GM21515 (cell line): Measurements from ENCODE around the gene UVSSA.

Source experiments
- ATAC-seq: cut with Tn5 transposase; IDR thresholded peaks from one replicate; pipeline ENCODE4 v1.9.1; 2021; ENCODE audit not compliant: unreplicated experiment

UVSSA gene

DNA sequence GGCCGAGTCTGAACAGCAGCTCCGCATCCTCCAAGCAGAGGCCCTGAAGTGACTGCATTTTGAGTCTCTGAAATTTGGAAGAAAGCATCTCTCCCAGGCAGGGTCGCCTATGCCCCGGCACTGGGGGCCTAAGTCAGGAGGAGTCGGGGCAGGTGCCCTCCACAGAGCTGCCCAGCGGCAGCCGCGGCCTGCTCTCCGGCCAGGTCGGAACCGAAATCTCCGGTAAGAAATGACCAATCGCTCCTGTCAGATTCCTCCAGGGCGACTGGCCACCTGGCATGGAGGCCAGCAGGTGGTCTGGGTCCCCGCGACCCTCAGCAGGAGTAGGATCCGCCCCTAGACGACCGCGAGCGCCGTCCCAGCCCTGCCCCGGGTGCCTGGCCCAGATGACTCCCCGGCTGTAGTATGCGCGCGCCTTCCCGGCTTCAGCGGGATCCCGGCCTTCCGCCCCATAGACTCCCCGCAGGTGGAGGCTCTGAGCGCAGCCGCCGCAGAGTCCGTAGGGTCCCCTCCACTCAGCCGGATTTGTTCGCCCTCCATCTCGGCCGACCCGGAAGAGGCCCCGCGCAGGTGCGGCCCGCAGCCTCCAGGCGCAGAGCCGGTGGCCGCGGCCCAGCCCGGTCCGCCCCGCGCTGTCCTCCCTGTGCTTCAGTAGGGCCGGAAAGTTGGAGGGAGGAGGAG, 57.7 kb downstream of the UVSSA start:
- no peak for ATAC-seq

DNA sequence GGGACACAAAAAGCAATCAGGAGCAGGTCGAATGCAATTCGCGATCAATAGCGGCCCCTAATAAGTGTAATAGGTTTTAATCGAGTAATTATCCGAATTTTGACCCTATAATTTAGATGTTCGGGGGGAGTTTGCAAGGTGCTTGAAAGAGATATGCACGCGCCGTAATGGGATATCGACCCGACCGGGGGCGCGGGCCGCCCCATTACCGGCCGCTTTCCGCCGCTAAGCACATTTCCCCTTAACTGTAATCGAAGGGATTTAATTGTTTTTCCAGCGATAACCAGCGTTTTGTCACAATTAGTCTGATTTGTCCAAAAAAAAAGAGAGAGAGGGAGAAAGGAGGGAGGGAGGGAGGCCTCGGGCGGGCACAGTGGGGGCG, 58.2 kb downstream of the UVSSA start:
- no peak for ATAC-seq

DNA sequence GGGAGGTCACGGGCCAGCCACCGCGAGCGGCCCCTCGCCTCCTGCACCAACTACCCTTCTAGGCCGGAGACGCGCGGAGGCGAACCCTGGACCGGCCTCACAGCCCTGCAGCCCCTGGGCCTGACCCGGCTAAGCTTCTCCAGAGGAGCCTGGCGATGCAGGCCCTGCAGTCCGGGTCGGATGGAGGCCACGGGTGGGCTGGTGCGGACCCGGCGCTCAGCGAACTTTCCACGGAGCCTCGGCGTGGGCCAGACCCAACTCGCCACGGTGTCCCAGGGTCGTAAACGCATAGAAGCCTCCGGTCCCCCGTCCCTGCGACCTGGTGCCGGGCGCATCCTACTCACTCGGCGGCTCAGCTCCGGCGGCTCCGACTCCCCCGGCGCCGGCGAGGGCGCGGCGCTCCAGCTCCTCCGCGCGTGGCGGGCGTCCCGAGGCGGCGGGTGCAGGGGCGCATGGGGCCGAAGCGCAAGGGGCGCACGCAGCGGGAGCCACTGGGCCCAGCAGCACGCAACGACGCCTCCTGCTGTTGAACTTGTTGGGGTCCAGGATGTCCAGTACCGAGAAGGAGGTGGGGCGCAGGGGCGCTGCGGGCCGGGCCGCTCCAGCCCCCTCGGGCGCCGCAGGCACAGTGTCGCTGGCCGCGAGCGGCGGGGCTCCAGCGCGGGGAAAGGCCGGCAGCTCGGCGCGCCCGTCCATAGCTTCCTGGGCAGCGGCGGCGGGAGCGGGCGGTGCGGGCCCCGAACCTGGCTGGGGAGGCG, 58.8 kb downstream of the UVSSA start:
- no peak for ATAC-seq

DNA sequence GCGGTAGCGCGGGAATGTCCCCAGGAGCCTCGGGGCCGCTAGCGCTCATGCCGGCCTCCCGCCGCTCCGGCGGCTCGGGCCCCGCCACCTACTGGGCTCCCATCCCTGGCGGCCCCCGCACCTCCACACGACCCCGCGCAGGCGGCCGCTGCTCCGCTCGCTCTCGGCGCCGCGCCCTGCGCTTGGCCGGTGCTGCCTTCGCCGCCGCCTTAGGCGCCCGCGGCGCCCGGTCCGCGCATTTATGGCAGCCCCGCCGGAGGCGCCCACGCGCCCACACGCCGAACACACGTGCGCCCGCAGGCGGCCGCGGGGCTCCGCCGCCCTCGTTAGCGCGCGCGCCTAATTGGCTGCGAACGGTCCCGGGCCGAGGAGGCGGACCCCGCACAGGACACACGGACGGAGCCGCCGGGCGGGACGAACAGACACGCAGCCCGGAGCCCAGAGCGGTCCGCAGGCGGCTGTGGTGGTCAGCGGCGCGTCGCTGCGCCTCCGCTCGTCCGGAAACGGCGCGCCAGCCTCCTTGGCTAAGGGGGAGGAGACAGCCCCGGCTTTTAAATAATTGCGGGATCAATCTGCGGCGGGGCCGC, 59.5 kb downstream of the UVSSA start, which contains the start of gene NKX1-1:
NKX1-1 (minus strand) TSS at position 49 of the 587 bp plus-strand sequence; CDS start at position 49, 0 bp downstream.
- ATAC-seq: no peak

DNA sequence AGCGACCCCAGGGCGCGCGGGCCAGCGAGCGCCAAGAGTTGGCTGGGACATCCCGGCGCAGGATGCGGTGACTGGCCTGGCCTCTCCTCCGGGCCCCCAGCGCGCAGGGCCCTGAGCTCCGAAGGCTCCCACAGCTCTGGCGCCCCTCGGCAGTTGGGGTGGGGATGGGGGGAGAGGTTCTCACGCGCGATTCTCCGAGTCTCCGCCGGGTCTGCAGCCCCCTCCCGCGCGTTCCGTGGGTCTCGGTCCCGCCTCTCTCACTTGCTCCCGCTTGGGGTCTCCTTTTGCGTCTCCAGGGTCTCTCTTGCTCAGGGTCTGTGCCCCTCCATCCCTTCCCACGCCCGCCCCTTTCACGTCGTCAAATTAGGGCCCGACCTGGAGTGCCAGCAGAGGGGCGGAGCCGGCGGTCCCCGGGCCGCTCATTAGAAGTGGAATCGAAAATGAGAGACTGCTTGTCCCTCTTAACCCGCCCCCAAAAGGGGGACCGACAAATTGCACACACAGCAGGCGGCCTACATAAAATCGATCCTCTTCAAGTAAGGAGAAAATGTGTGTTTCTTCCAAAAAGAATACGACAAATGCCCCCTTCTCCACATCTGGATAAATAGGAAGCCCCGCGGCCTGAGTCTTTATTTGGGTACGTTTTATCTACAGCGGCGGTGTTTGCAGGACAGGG, 60.1 kb downstream of the UVSSA start:
- no peak for ATAC-seq

DNA sequence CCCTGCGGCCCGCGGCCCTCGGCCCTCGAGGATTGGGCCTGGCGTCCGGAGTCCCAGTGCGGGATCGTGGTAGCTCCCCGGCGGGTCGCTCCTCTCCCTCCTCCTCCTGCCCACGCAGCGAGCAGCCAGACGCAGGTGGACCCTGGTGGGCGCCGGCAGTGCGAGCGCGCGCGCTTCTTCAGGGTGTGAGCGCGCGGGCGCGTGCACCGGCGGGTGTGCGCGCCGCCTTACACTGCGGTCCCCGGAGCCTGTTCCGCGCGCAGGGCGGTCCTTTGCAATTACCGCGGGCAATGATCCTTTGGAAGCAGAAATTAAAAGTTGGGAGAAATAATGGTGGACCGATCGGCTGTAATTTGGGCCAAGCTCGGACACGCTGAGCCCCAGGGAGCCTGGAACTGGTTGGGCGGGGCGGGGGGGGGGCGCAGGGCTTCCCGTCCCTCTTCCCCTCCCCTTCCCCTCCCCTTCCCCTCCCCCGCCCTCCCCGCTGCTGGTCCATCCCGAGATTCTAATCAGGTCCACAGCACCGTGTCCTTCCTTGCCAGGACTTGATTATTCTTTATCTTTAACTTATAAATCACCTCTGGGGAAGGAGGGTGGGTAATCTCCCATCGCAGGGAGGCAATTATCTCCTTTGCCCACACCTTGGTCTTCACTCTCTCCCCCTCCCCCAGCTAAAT, 60.8 kb downstream of the UVSSA start:
- no peak for ATAC-seq

DNA sequence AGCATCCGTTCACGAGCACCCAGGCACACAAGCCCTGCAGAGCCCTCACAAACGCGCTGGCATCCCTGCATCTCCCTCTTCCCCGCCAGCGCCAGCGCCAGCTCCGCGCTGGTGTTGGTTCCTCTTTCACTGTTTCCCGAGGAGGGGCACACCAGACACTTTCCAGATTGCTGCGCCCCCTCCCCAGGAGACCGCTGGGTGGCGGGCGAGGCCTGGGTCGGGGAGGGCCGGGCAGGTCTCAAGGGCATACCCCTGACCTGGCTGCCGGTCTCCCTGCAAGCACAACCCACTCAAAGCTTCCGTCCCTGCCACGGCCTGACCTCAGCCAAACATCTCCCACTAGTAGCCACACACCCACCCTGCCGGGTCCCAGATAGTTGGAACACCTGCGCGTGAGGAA, 61.4 kb downstream of the UVSSA start:
- ATAC-seq: no peak

DNA sequence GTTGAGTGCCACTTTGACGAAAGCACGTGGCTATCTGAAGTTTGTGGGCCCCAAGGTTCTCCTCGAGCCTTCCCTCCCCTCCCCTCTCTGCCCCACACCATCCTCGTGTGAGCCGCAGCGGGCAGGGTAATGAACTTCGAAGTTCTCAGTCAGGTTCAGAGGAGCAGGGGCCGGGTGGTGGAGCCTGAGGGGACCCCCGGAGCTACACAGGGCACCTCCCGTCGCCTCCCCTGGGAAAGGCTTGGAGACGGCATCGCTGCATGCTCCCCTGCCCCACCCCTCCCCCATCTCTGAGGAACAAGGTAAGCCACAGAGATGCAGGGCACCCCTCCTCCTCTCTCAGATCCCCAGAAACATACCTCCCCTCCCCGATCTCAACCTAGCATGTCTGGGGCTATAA, 62.1 kb downstream of the UVSSA start:
- ATAC-seq: no peak

DNA sequence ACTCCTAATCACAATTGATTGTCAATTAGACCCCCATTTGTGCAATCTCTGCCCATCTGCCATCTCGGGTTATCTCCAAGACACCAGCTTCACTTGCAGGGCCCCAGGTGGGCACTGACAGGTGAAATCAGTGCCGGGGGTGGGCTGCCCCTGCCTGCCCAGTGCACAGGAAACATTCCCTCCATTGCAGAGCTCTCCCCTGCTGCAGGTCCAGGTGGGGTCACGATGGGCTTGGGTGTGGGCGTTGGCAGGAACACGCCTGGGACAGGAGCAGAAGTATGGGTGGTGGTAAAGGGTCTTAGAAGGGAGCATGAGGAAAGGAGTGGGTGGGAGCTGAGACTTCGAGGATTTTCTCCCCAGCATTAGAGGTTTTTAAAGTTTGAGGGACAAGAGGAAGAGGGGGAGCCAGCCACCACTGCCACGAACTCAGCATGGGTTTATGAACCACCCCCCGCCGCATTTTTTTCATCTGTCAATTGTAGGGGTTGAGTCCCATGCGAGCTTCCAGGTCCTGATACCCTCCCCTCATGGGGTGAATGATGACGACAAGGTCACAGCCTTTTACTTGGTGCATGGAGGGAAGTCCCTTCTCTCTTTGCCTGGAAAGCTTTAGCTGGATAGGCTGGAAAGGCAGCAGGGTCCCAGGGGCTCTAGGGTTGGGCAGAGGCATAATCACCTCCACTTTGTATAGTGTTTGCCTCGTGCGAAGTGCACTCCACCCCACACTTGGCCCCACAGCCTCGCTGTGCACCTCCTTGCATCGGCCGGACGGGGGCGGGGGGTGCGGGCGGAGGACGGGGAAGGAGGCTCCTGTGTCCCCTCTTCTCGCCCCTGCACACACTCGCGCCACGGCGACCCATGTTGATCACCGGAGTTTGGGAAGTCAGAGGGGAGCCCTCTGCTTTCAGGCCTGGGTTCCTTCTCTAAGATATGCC, 62.8 kb downstream of the UVSSA start:
- no peak for ATAC-seq

DNA sequence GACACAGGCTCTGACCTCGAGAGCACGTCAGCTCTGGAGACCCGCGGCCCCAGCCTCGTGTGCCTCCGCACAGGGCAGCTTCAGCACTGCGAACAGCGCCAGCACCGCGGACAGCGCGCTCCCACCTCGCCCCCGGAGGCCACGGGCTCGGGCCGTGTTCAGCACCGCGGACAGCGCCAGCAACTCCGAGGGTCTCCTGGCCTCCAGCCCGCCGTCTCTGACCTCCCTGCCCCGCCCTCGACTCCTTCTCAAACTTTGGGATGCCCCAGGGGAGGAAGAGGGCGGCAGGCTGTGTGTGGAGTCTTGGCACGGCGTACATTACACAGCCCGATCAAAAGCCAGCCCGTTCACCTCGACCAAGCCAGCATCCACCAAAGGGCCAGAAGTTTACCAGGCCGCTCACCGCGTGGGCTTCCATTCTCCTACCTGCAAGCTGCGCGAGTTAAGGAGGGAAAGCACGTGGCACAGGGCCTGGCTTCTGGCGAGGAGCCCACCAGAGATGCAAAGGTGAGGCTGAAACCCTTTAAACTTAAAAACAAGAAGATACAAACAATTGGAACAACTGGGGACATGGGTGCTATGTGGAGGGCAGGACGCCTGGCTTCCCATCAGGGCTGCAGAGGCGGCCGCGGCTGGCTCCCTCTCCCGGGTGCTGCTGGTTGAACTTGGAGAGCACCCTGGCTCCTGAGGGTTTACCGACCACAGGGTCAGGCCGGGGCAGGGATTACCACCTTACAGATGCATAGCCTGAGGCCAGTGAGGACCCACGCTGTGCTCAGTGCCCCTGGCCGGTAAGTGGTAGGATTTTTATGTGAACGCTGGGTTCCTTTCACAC, 63.7 kb downstream of the UVSSA start:
- no peak for ATAC-seq

DNA sequence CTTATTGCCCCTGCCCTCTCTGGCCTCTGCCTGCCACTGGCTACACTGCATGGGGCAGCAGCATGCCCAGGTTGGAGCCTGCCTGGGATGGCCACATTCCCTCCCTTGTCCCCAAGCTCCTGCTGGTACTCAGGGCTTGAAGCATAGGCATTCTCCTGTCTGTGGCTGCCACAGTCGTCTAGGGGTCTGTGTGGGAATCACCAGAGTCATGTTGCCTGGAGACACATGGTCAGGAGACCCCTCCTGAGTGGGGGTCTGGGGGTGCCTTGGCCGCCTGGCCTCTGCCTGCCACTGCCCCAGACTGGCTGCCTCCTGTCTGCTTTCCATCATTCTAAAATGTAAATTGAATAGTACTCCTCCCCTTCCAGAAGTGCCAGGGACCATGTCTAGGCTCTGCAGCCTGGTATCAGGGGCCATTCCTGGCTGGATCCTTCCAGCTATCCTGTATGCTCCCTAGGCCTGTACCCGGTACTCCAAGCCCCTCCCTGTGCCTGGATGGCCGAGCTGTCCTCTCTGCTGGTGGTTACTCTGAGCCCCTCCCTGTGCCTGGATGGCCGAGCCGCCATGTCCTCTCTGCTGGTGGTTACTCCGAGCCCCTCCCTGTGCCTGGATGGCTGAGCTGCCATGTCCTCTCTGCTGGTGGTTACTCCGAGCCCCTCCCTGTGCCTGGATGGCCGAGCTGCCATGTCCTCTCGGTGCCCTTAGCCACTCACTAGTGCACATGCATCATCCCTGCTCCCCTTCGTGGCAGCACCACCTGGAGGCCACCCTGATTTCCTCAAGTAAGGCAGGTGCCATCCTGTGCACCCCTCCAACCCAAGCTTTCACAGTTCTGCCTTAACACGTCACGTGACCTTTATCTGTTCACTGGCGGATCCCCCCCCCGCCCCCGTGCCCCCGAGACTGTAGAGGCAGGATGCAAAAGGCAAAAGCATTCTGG, 64.7 kb downstream of the UVSSA start:
- no peak for ATAC-seq

DNA sequence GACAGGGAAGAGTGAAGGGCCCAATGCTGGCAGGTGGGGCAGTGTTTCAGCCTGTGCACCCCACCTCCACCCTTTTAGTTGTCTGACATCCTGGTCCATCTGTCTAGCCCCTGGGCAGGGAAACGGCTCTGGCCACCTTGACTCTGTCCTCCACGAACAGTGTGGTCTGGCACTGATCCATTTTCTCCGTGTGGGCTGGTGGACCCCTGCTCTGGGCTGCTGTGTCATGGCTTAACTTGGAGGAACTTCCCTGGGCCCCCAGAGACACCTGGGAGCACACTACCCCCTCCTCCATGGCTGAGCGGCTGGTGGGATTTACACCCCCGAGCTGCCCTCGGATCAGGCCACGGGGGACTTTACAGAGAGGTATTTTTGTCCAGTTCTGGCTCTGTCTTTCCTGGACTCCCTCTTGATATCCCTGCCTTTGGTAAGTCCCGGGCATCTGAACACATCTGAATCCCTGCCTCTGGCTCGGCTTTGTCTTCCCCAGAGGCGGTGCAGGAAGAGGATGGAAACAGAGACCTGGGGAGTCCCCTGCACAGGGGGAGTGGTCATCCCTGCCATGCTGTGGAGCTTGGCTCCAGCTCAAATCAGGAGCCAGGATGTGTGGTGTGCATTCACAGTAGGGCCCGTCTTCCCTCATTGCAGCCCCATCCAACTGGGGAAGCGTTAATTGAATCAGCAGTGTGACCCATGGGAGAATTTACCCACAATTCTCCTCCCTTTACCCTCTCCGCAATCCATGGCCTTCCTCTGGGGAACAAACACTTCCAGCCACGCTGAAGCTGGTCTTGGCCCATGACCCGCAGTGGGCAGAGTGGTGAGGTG, 65.6 kb downstream of the UVSSA start:
- ATAC-seq: no peak

DNA sequence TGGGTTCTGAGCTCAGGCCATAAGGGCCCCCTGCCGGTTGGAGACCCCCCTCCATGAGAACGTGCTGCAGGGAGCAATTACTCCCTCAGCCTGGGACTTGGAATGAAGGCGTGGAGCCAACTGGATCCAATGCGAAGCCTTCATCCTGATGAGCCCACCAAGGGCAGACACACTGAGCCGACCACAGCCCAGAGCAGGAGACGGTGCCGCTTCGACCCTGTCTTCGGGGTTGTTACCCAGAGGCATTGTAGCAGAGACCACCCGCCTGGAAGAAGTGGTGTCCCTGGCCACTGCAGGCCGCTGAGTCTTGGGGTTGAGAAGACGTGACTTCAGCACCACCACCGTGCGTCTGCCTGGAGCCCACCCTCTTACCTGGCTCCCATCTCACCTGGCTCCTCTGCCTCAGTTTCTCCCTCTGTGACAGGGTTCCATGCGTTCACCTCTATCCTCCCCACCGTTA, 66.2 kb downstream of the UVSSA start:
- no peak for ATAC-seq

DNA sequence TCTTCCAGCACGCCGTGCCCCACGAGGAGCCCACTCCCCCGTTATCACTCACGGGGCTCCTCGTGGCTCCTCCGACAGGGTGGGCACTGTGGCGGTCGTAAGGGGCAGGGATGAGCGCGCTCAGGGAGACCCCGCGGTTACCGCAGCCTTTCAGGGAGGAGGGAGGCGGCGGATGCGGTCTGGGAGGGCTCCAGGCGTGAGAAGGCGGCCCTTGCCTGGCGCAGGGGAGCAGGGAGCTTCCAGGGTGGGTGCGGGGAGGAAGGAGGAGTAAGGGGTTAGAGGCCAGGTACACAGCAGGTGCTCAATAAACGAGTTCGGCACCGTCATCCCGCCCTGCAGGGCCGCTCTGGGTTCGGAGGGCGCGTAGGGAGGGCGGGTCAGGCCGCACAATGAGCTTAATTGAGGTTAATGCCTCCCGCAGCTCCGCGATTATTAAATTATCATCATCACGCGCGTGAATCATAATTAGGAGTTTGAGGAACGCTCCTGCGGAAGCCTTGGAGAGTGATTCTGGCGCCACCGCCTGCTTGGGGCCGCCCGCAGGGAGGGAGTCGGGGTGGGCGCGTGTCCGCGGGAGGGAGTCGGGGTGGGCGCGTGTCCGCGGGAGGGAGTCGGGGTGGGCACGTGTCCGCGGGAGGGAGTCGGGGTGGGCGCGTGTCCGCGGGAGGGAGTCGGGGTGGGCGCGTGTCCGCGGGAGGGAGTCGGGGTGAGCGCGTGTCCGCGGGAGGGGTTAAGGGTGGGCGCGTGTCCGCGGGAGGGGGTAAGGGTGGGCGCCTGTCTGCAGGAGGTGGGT, 66.9 kb downstream of the UVSSA start:
- no peak for ATAC-seq

DNA sequence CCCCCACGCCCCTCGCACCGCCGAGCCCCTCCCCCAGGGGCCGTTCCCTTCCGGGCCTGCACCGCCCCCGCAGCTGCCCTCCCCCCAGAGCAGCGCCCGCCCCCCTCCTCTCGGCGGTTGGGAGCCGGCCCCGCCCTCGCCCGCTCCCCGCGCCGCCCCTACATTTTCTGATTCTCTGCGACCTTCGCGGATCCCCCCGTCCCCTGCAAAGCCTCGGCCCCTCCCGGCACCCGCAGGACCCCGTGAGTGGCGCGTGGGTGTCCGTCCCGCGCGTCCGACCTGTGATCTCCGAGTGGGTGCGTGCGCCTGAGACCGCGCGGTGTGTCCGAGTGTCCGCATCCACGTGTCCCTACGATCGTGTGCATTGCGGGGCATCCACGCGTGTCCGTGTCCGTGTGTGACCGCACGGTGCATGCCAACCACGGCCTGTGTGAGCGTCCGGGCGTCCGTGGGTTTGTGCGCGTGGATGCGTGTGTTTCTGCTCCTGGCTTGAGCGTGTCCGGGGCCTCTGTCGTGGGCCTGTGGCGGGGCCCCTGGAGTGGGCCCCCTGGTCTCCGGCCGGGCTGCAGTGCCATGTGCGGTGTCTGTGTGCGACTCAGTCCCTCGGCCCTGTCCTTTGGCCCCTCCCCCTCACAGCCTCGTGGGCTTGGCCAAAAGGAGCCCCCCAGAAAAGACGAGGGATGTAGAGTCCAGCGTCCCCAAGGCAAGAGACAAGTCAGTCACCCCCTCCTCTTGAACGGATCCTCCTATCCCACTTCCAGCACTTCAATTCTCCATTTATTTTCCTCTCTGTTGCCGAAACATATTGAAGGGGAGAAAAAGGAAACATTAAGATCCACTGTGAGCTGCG, 68.0 kb downstream of the UVSSA start:
- no peak for ATAC-seq

DNA sequence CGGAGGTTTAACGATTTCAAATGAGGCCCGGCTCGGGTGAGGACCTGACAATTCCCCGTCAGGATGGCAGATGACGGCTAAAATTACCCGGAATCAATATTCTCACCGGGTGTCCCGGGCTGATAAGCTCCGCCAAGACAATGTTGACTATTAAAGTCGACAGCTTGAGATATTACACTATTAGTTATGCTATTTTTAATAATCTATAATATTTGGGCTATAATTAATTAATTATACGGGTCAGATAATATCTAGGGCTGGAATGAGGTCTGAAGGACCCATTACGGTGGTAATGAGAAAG, 68.6 kb downstream of the UVSSA start:
- no peak for ATAC-seq
